Common myeloid progenitor, CD34-positive (primary cell): ENCODE data around the gene GTSE1.

Experiments
- CTCF ChIA-PET: fragments of 350-600 bp; sonication (Branson Sonifier 250); formaldehyde crosslinking; loops from one replicate; lab custom pipeline; 2021; ENCODE audit warnings: antibody characterized with exemption; lab: Charles Lee
- POLR2A ChIA-PET: fragments of 350-600 bp; sonication (Branson Sonifier 250); formaldehyde crosslinking; loops from one replicate; lab custom pipeline; 2021; ENCODE audit warnings: antibody characterized with exemption; lab: Charles Lee
- DNase-seq, 3 donors: peaks; one replicate each; pipeline versions ENCODE4 v3.0.0 to v3.0.0-alpha.2; 2013
- H3K27ac ChIP-seq, 2 experiments: 1 replicate in 1 of 2; 2 replicates in 1 of 2; pipeline ENCODE4 v1.7.0; 2013; ENCODE audit warnings: inconsistent platforms in 2 of 2, low read length in 2 of 2, mild to moderate bottlenecking in 2 of 2, low read depth in 1 of 2, moderate library complexity in 1 of 2; ENCODE audit not compliant: severe bottlenecking in 2 of 2, insufficient read depth in 1 of 2, poor library complexity in 1 of 2
- H3K27me3 ChIP-seq, 5 experiments: replicated peaks in 2 of 5; 1 replicate in 3 of 5; 2 replicates in 2 of 5; pipeline versions ENCODE4 v1.6.1 to v1.7.0; 2013; ENCODE audit warnings: low read length in 4 of 5, mild to moderate bottlenecking in 2 of 5, moderate library complexity in 2 of 5, inconsistent platforms in 1 of 5; ENCODE audit not compliant: insufficient read depth in 5 of 5, control insufficient read depth in 4 of 5
- H3K36me3 ChIP-seq, 4 experiments: 1 replicate in 2 of 4; 2 replicates in 2 of 4; pipeline versions ENCODE4 v1.6.1 to v1.7.0; 2013; ENCODE audit warnings: low read length in 3 of 4, control low read depth in 1 of 4, mild to moderate bottlenecking in 1 of 4; ENCODE audit not compliant: control insufficient read depth in 4 of 4, insufficient read depth in 4 of 4
- H3K4me1 ChIP-seq, 4 experiments: 1 replicate in 3 of 4; 2 replicates in 1 of 4; pipeline versions ENCODE4 v1.6.1 to v1.7.1; 2013; ENCODE audit warnings: low read length in 3 of 4, mild to moderate bottlenecking in 3 of 4, control low read depth in 1 of 4, inconsistent platforms in 1 of 4, moderate library complexity in 1 of 4; ENCODE audit not compliant: control insufficient read depth in 4 of 4, insufficient read depth in 4 of 4; ENCODE audit errors: control extremely low read depth in 1 of 4
- H3K4me3 ChIP-seq, 7 experiments: 1 replicate in 4 of 7; 2 replicates in 3 of 7; pipeline versions ENCODE4 v1.5.1 to v1.7.0; 2013; ENCODE audit warnings: mild to moderate bottlenecking in 7 of 7, low read length in 6 of 7, moderate library complexity in 6 of 7, inconsistent platforms in 2 of 7, low read depth in 2 of 7, control low read depth in 1 of 7; ENCODE audit not compliant: insufficient read depth in 4 of 7, control insufficient read depth in 1 of 7; ENCODE audit errors: extremely low read depth in 1 of 7
- H3K9me3 ChIP-seq, 5 experiments: 1 replicate in 4 of 5; 2 replicates in 1 of 5; pipeline versions ENCODE4 v1.6.1 to v1.7.1; 2013; ENCODE audit warnings: low read length in 4 of 5, mild to moderate bottlenecking in 2 of 5, inconsistent platforms in 1 of 5, low read depth in 1 of 5, moderate library complexity in 1 of 5; ENCODE audit not compliant: control insufficient read depth in 4 of 5, insufficient read depth in 2 of 5; ENCODE audit errors: control extremely low read depth in 1 of 5
- WGBS: methylation state at CpG from one replicate; pipeline ENCODE4 v1.1.5; 2013; ENCODE audit not compliant: insufficient coverage; 5-methylcytosine and 5-hydroxymethylcytosine counted together

GTSE1 gene

GRCh38 chr22:46326066-46326680 is 29.5 kb downstream of the GTSE1 start:
- ChIA-PET POLR2A (no interaction called here), CTCF (interaction anchor here (0.8 kb wide), 1 partner anchor 8 kb away, joined by 3 read pairs; no protein-coding TSS in a partner anchor)
- no peak for DNase-seq
- Histone ChIP-seq H3K4me1 (no peaks in the 10 kb centered on the region), H3K27me3 (no peaks in the 10 kb centered on the region), H3K4me3 (no peak overlapping the region), H3K9me3 (no peaks in the 10 kb centered on the region), H3K27ac (no peak overlapping the region), H3K36me3 (peaks cover 2 to 84% (median 37%) of the 10 kb centered on the region in 4 experiments)
- over 99% methylated on average over 23 of the region's 23 CpGs for WGBS

DNA sequence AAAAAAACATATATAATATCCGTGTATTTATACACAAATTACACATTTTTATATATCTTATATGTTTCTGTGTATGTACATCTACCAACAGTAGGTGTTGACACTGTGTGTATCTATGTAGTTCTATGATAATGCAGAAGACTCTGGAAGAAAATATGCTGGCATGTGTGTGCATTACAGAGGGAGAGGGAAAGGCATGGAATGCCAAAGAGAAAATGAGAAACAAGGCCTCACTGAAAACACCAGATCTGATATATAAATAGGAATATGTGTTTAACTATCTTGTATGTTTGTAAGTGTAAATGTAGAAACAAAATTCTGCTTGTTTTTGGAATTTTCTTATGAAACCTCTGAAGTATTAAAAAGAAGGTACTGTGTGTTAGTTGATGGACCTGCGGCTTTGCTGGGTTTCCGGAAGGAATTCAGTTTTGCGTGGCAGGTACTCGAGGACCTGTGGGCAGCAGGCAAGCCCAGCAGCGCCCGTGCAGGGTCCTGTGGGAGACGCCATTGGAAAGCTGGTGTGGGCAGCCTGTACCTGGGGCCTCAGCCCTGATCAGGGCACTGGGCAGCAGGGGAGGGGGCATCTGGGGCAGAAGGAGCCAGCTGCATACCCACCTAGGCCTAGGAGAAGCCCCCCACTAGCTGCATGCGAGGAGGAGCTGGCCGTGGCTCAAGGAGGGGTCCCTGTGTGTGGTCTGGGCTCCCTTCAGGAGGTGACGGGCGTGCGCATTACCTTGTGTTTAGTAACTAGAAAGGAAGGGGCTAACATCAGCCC is 31.2 kb downstream of the GTSE1 start:
- Histone ChIP-seq H3K36me3 (peaks cover 2 to 85% (median 42%) of the 10 kb centered on the region in 4 experiments), H3K27ac (no peak overlapping the region), H3K4me3 (no peak overlapping the region), H3K27me3 (no peaks in the 10 kb centered on the region), H3K4me1 (no peaks in the 10 kb centered on the region), H3K9me3 (no peaks in the 10 kb centered on the region)
- POLR2A ChIA-PET = no interaction called here
- CTCF ChIA-PET = interaction anchor here (1.0 to 1.5 kb wide), 3 partner anchors 17 to 331 kb away, joined by 3 to 4 read pairs (median 3); no protein-coding TSS in a partner anchor
- WGBS = 93% methylated on average over 11 of the region's 13 CpGs
- no peak for DNase-seq

DNA sequence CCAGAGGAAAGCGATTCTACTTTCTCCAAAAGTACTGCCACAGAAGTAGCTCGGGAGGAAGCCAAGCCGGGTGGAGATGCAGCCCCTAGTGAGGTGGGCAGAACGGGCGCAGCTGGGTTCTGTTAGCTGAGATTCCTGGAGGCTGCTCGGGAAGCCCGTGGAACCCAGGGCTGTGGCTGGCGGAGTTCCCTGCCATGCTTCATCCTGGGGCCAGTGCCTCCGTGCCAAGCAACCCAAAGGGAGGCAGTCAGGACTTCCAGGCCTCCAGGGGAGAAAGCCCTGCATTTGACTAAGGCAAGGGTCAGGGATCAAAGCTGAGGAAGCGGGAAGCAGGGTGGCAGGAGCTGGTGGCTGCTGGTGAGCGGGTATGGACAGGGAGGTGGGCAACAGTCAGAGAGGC is 32.1 kb downstream of the GTSE1 start:
- ChIA-PET CTCF (interaction anchor here (1.0 to 1.5 kb wide), 2 partner anchors 18 to 215 kb away, joined by 3 to 4 read pairs; no protein-coding TSS in a partner anchor), POLR2A (no interaction called here)
- no peaks in the 10 kb centered on the region for H3K27me3 ChIP-seq
- no peaks in the 10 kb centered on the region for H3K9me3 ChIP-seq
- DNase-seq = no peak
- 93% methylated on average over 11 of the region's 11 CpGs for WGBS
- no peaks in the 10 kb centered on the region for H3K4me1 ChIP-seq
- no peak overlapping the region for H3K4me3 ChIP-seq
- no peak overlapping the region for H3K27ac ChIP-seq
- peaks cover 2 to 82% (median 38%) of the 10 kb centered on the region in 4 experiments for H3K36me3 ChIP-seq

- peaks cover 2 to 76% (median 35%) of the 10 kb centered on the region in 4 experiments for H3K36me3 ChIP-seq
- peaks cover 0 to 3% (median 0%) of the 10 kb centered on the region in 4 experiments for H3K4me1 ChIP-seq
- DNase-seq = no peak
- WGBS = 98% methylated on average over 7 of the region's 8 CpGs
- no peak overlapping the region for H3K27ac ChIP-seq
- H3K4me3 ChIP-seq = no peak overlapping the region
- CTCF ChIA-PET = interaction anchor here (1.4 kb wide), 1 partner anchor 335 kb away, joined by 3 read pairs; no protein-coding TSS in a partner anchor
- POLR2A ChIA-PET = no interaction called here
- H3K9me3 ChIP-seq = no peaks in the 10 kb centered on the region
- H3K27me3 ChIP-seq = no peaks in the 10 kb centered on the region
These were observed 32.9 kb downstream of the GTSE1 start for GRCh38 chr22:46329616-46330015.

DNA sequence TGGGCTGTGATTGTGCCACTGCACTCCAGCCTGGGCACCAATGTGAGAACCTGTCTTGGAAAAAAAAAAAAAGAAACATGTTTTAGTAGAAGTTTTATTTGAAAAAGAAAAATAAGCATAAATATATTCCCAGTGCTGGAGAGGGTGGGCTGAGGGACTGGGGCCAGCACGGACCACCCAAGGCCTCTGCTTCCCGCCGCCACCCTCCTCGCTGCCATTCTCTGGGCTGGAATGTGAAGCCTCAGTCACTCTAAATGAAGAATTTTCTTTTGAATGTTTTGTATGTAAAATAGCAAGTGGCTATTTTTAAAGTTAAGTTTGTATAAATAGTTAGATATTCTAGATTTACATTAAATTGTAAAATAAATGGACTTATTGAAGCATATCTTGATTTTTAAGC is 33.8 kb downstream of the GTSE1 start:
- no peak overlapping the region for H3K4me3 ChIP-seq
- ChIA-PET POLR2A (no interaction called here), CTCF (interaction anchor here (0.7 to 1.4 kb wide), 3 partner anchors 15 to 336 kb away, joined by 3 read pairs; no protein-coding TSS in a partner anchor)
- DNase-seq = no peak
- no peak overlapping the region for H3K27ac ChIP-seq
- peaks cover 0 to 7% (median 4%) of the 10 kb centered on the region in 4 experiments for H3K4me1 ChIP-seq
- H3K9me3 ChIP-seq = no peaks in the 10 kb centered on the region
- peaks cover under 1 to 71% (median 33%) of the 10 kb centered on the region in 4 experiments for H3K36me3 ChIP-seq
- WGBS = 96% methylated on average over 4 of the region's 4 CpGs
- H3K27me3 ChIP-seq = no peaks in the 10 kb centered on the region

- H3K9me3 ChIP-seq = no peaks in the 10 kb centered on the region
- no peaks in the 10 kb centered on the region for H3K27me3 ChIP-seq
- ChIA-PET CTCF (interaction anchor here (1.2 kb wide), 1 partner anchor 16 kb away, joined by 3 read pairs; no protein-coding TSS in a partner anchor), POLR2A (no interaction called here)
- no peak for DNase-seq
- no peak overlapping the region for H3K4me3 ChIP-seq
- H3K4me1 ChIP-seq = peaks cover 3 to 11% (median 8%) of the 10 kb centered on the region in 4 experiments
- 97% methylated on average over 20 of the region's 23 CpGs for WGBS
- H3K36me3 ChIP-seq = peaks cover 0 to 61% (median 27%) of the 10 kb centered on the region in 4 experiments
- no peak overlapping the region for H3K27ac ChIP-seq
These were observed 34.8 kb downstream of the GTSE1 start for GRCh38 chr22:46331496-46331895.
